Activated B cell treated with CpG ODN at 0.5 μM for 24 hours (primary cell): ENCODE results near the gene KRTAP24-1. TPM values are rescaled to one million over a fixed set of nuclear protein-coding genes. Genes with fewer than 3 reads are reported as not detected.

Source experiments
- ATAC-seq: fragments of 200-7000 bp; cut with Tn5 transposase; one replicate; pipeline ENCODE4 v1.10.0; 2021; ENCODE audit warnings: low read depth, mild to moderate bottlenecking, moderate library complexity
- CTCF ChIA-PET: fragments of 350-600 bp; sonication (Branson Sonifier 250); formaldehyde crosslinking; loops from one replicate; lab custom pipeline; 2021; ENCODE audit warnings: antibody characterized with exemption; lab: Charles Lee
- POLR2A ChIA-PET: fragments of 350-600 bp; sonication (Branson Sonifier 250); formaldehyde crosslinking; loops from one replicate; lab custom pipeline; 2021; ENCODE audit warnings: antibody characterized with exemption; lab: Charles Lee
- DNase-seq: peaks from one replicate; pipeline ENCODE4 v3.0.0; 2022
- H3K27ac Mint-ChIP-seq: one replicate; pipeline ENCODE4 v1.8.0; 2020; ENCODE audit warnings: mixed read lengths
- H3K27me3 Mint-ChIP-seq: one replicate; pipeline ENCODE4 v1.8.0; 2021; ENCODE audit warnings: mixed read lengths
- H3K36me3 Mint-ChIP-seq: one replicate; pipeline ENCODE4 v1.8.0; 2021; ENCODE audit warnings: low read depth, mixed read lengths
- H3K4me1 Mint-ChIP-seq: one replicate; pipeline ENCODE4 v1.8.0; 2021; ENCODE audit warnings: mixed read lengths
- H3K4me3 Mint-ChIP-seq: one replicate; pipeline ENCODE4 v1.8.0; 2020; ENCODE audit warnings: mild to moderate bottlenecking, mixed read lengths
- H3K9me3 Mint-ChIP-seq: one replicate; pipeline ENCODE4 v1.8.0; 2020; ENCODE audit warnings: mixed read lengths
- intact Hi-C: fragments of 100-400 bp; cut with micrococcal nuclease; formaldehyde crosslinking; loops from one replicate; pipeline ENCODE4 v1.15.1; 2024
- total RNA-seq: library from RNA; stranded (reverse); gene quantifications from 2 replicates; pipeline ENCODE4 v1.2.3, GENCODE V29; 2022
- TF ChIP-seq, protein P1 (sequence below): fragments of 200-600 bp; IDR thresholded peaks from one replicate; pipeline ENCODE4 v1.8.0; 2022; ENCODE audit warnings: antibody characterized with exemption, mild to moderate bottlenecking

KRTAP24-1 gene
- total RNA-seq, 1 donor from 2014 or later, result not detected

DNA sequence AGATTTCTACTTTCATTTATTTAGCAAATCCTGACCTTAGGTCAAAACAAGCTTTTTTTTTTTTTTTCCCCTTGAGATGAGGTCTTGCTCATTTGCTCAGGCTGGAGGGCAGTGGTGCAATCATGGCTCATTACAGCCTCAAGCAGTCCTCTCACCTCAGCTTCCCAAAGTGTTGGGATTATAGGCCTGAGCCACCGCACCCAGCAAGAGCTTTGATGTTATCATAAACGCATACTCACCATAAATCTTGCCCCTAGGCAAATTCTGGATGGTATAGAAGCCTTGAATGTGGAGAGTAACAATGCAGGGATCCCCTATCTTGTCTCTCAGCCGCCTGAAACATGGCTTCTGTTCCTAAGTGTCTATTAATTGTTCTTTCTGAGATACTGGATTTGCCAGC is 42.1 kb downstream of the KRTAP24-1 start:
- Mint-ChIP-seq H3K36me3 (no peaks in the 10 kb centered on the region), H3K27me3 (no peaks in the 10 kb centered on the region), H3K4me1 (no peaks in the 10 kb centered on the region), H3K9me3 (peaks cover 3% of the 10 kb centered on the region), H3K27ac (no peak overlapping the region), H3K4me3 (no peak overlapping the region)
- intact Hi-C loops, result no loop called here
- no peak for ATAC-seq
- no peak for DNase-seq
- ChIA-PET CTCF (no interaction called here), POLR2A (no interaction called here)
- TF ChIP-seq, protein P1, sequence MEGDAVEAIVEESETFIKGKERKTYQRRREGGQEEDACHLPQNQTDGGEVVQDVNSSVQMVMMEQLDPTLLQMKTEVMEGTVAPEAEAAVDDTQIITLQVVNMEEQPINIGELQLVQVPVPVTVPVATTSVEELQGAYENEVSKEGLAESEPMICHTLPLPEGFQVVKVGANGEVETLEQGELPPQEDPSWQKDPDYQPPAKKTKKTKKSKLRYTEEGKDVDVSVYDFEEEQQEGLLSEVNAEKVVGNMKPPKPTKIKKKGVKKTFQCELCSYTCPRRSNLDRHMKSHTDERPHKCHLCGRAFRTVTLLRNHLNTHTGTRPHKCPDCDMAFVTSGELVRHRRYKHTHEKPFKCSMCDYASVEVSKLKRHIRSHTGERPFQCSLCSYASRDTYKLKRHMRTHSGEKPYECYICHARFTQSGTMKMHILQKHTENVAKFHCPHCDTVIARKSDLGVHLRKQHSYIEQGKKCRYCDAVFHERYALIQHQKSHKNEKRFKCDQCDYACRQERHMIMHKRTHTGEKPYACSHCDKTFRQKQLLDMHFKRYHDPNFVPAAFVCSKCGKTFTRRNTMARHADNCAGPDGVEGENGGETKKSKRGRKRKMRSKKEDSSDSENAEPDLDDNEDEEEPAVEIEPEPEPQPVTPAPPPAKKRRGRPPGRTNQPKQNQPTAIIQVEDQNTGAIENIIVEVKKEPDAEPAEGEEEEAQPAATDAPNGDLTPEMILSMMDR, result no peak

DNA sequence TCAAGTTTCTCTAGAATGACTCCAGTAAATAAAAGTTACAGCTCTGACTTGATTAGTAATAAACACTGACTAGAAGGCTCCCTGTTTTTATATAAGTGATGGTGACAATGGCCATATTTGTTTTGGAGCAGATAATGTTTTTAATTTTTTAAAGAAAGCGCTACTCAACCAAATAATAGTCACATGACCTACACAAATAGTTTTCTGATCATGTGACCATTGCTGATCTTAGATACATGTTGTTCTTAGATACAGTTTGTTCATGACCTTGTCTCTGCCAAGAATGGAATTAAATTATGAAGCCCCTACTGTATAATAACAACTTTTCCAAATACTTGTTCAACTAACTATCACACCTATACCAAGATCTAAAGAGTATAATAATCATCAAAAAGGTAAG is 44.6 kb downstream of the KRTAP24-1 start:
- intact Hi-C loops, result no loop called here
- ATAC-seq, result no peak

DNA sequence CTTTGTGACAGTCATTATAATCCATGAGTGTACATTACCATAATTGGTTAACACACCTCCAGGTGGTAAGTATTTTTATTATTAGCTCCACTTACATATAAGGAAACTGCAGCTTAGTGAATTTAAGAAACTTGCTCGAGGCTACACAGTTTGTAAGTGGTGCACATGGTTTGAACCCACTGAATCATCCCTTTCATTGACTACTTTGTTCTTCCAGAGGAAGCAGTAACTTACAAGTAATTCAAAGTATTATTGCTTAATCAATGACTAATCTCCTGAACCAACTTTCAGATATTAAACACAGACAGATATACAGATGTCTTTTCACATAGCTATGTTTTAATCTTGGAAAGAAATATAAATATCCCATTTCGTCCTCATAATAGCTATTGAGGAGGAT is 48.1 kb downstream of the KRTAP24-1 start:
- TF ChIP-seq, protein P1, result no peak
- no peak overlapping the region for H3K4me3 Mint-ChIP-seq
- ChIA-PET POLR2A (no interaction called here), CTCF (no interaction called here)
- H3K27ac Mint-ChIP-seq, result no peak overlapping the region
- intact Hi-C loops, result no loop called here
- ATAC-seq, result no peak
- H3K27me3 Mint-ChIP-seq, result no peaks in the 10 kb centered on the region
- no peaks in the 10 kb centered on the region for H3K36me3 Mint-ChIP-seq
- DNase-seq, result no peak
- peaks cover 5% of the 10 kb centered on the region for H3K9me3 Mint-ChIP-seq
- no peaks in the 10 kb centered on the region for H3K4me1 Mint-ChIP-seq

More for the DNA sequence above, 44.6 kb downstream of the KRTAP24-1 start:
- Mint-ChIP-seq H3K27ac (no peak overlapping the region), H3K9me3 (peaks cover 3% of the 10 kb centered on the region), H3K4me1 (no peaks in the 10 kb centered on the region), H3K27me3 (no peaks in the 10 kb centered on the region), H3K4me3 (no peak overlapping the region), H3K36me3 (no peaks in the 10 kb centered on the region)
- no peak for DNase-seq
- ChIA-PET CTCF (no interaction called here), POLR2A (no interaction called here)
- TF ChIP-seq, protein P1, result no peak

- H3K4me3 Mint-ChIP-seq, result no peak overlapping the region
- no peaks in the 10 kb centered on the region for H3K4me1 Mint-ChIP-seq
- no peak overlapping the region for H3K27ac Mint-ChIP-seq
- ChIA-PET POLR2A (no interaction called here), CTCF (no interaction called here)
- intact Hi-C loops, result no loop called here
- TF ChIP-seq, protein P1, result no peak
- DNase-seq (no peak), ATAC-seq (no peak)
- peaks cover 5% of the 10 kb centered on the region for H3K9me3 Mint-ChIP-seq
- no peaks in the 10 kb centered on the region for H3K36me3 Mint-ChIP-seq
- no peaks in the 10 kb centered on the region for H3K27me3 Mint-ChIP-seq
Measured at GRCh38 chr21:30234050-30234449, 48.7 kb downstream of the KRTAP24-1 start.

DNA sequence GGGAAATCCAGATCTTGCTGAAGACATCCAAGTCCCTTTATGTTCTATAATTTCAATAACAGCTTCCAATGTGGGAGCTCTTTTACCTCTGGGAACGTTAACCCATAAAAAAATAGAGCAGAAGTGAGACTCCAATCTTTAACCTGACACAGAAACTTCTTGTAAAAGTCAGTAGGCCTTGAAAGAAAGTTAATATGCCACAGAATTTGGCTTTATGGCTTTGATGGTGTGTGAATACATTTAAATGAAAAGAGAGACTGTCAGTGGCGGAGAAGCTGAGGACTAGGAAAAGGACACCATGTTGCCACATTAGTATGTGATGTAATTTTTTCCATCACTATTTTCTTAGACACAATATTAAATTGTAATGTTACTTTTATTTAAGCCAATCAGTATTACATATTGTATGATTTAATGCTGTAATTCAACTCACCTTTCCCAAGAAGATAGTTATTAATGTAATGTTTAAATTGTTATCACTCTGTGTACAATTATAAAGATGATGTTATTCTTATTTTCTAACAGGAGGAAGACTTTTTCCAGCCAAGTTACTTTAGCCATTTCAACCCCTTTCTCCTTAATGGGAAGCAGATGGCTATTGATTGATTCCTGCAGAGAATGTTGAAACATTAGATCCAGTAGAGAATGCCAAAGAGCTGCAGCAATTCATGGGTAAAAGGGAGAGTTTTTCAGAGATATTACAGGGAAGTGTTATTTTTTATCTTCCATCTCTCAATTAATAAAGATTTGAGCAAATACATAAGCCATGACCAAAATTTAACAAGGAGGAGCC is 49.3 kb downstream of the KRTAP24-1 start:
- TF ChIP-seq, protein P1, result no peak
- H3K27ac Mint-ChIP-seq, result no peak overlapping the region
- H3K27me3 Mint-ChIP-seq, result no peaks in the 10 kb centered on the region
- ChIA-PET CTCF (no interaction called here), POLR2A (no interaction called here)
- H3K9me3 Mint-ChIP-seq, result peaks cover 5% of the 10 kb centered on the region
- no peaks in the 10 kb centered on the region for H3K4me1 Mint-ChIP-seq
- intact Hi-C loops, result no loop called here
- ATAC-seq (no peak), DNase-seq (no peak)
- no peaks in the 10 kb centered on the region for H3K36me3 Mint-ChIP-seq
- no peak overlapping the region for H3K4me3 Mint-ChIP-seq
